ENCODE data around the gene MNDA. TPM values are rescaled to one million over a fixed set of nuclear protein-coding genes. Genes with fewer than 3 reads are reported as not detected.

Gene MNDA
- total RNA-seq, result 1 to 10 TPM; 2.0 to 8.5 (median 2.6) TPM

DNA sequence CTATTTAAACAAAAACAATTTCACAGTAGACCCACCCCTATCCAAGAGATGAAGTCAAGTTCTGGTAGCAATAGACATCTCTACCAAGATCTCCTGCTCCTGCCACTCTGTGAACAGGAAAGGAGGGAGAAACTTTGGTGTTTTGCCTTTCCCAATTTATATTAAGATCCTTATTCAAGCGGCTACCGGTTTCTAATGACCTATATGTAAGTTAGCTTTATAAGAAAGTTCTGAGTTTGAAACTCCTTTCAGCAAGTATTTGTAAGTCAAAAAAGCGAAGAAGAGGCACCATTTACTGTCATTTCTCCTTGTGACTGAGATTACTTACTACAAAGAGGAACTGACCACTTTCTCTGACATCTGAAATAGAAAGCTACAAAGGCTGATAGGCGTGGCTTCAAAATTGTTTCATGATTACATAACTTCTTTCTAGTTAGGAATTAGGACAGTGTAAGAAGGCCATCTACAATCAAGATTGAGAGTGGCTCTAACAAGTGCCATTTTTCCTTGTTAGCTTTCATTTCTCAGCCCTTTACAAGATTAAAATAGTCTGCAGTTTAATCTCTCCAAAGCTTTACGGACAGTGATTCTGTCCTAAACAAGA lies at the start of gene MNDA:
Gene MNDA (plus strand): TSS at position 448 of the 604 bp plus-strand sequence. CDS start 10,803 bp downstream, outside the sequence.
- no peak for DNase-seq
- TF ChIP-seq POLR2A (IDR thresholded peaks at IDR 0.05), result no peak
- TF ChIP-seq, protein P1, sequence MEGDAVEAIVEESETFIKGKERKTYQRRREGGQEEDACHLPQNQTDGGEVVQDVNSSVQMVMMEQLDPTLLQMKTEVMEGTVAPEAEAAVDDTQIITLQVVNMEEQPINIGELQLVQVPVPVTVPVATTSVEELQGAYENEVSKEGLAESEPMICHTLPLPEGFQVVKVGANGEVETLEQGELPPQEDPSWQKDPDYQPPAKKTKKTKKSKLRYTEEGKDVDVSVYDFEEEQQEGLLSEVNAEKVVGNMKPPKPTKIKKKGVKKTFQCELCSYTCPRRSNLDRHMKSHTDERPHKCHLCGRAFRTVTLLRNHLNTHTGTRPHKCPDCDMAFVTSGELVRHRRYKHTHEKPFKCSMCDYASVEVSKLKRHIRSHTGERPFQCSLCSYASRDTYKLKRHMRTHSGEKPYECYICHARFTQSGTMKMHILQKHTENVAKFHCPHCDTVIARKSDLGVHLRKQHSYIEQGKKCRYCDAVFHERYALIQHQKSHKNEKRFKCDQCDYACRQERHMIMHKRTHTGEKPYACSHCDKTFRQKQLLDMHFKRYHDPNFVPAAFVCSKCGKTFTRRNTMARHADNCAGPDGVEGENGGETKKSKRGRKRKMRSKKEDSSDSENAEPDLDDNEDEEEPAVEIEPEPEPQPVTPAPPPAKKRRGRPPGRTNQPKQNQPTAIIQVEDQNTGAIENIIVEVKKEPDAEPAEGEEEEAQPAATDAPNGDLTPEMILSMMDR (IDR thresholded peaks at IDR 0.05), result no peak
- H3K27ac ChIP-seq, result no peak within 1 kb of the TSS

DNA sequence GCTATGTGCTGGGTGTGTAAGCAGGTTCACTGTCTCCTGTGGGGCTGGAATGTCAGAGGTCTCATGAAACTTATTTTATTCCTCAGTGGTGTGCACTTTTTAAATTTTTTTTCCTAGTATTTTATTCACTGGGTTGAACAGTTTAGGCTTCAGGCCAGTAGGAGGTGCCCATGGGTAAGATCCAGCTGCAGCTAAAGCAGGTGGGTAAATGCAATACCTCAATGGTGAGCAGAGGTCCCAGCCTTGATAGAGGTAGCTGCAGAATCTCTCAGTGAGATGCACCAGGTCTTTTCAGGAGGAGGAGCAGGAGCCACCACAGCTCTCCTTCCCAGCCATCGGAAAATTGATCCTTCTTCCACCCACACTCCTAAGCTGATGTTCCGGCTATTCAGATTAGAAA lies 37.5 kb upstream of the MNDA start:
- no peaks in the 10 kb centered on the region for H3K4me1 ChIP-seq
- WGBS, 2 donors, result 67 to 71% methylated on average over 2 of the region's 2 CpGs
- intact Hi-C loops (cut with DNase I), result no loop called here
- H3K27ac ChIP-seq, result no peak overlapping the region
- no peak for DNase-seq
- no peaks in the 10 kb centered on the region for H3K36me3 ChIP-seq
- H3K9me3 ChIP-seq, result no peaks in the 10 kb centered on the region
- H3K4me3 ChIP-seq (replicated peaks in 1 of 3), result no peak overlapping the region
- TF ChIP-seq POLR2A (IDR thresholded peaks at IDR 0.05), result no peak
- TF ChIP-seq, protein P1 (IDR thresholded peaks at IDR 0.05), result no peak
- no peaks in the 10 kb centered on the region for H3K27me3 ChIP-seq

More for the DNA sequence above, at the start of gene MNDA:
- Histone ChIP-seq H3K4me1 (no peaks in the 10 kb centered on the region), H3K4me3 (replicated peaks in 1 of 3) (no peak within 1 kb of the TSS), H3K36me3 (no peaks in the 10 kb centered on the region), H3K9me3 (no peaks in the 10 kb centered on the region), H3K27me3 (no peaks in the 10 kb centered on the region)
- WGBS, 2 donors, result 78 to 85% methylated on average over 5 of the region's 5 CpGs
- intact Hi-C loops (cut with DNase I), result no loop called here

DNA sequence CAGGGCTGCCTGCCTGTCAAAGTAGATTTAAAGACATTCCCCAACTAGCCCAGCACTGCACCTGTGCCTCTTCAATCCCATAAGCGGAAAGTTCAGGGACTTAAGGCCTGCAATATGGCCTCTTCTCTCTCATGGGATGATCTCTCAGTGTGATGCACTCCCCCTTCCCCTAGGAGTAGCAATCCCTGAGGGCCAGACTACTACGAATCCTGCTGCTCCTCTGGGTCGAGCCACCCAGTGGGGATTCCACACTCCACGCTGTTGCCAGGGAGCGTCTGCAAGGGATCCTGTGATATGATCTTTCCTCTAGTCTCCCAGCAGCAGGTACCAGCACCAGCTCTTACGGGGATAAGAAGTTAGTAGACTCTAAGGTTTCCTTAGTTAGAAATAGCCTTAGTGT lies 36.9 kb upstream of the MNDA start:
- TF ChIP-seq, protein P1 (IDR thresholded peaks at IDR 0.05), result no peak
- TF ChIP-seq POLR2A (IDR thresholded peaks at IDR 0.05), result no peak
- intact Hi-C loops (cut with DNase I), result no loop called here
- 56 to 72% methylated on average over 6 of the region's 6 CpGs for WGBS, 2 donors
- Histone ChIP-seq H3K4me1 (no peaks in the 10 kb centered on the region), H3K4me3 (replicated peaks in 1 of 3) (no peak overlapping the region), H3K27me3 (no peaks in the 10 kb centered on the region), H3K27ac (no peak overlapping the region), H3K36me3 (no peaks in the 10 kb centered on the region), H3K9me3 (no peaks in the 10 kb centered on the region)
- DNase-seq, result no peak

DNA sequence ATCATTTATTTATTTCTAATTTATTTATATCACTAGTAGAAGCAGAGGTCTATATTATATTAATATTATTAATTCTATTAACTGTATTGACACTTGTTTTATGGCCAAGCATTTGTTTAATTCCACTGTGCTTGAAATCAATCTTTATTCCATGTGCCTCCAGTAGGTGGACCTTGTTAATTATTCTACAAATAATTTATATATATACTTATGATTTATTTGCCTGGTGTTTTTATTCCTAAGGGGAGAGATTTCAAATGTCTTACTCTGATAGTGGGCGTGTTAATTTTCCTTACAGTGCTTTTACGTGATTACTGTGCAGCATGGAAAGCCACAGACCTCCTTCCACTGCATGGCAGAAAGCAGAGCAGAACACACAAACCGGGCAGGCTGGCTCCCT lies 32.6 kb upstream of the MNDA start:
- H3K9me3 ChIP-seq, result no peaks in the 10 kb centered on the region
- intact Hi-C loops (cut with DNase I), result no loop called here
- H3K27ac ChIP-seq, result no peak overlapping the region
- no peaks in the 10 kb centered on the region for H3K27me3 ChIP-seq
- DNase-seq, result no peak
- TF ChIP-seq, protein P1 (IDR thresholded peaks at IDR 0.05), result no peak
- TF ChIP-seq POLR2A (IDR thresholded peaks at IDR 0.05), result no peak
- H3K36me3 ChIP-seq, result no peaks in the 10 kb centered on the region
- no peaks in the 10 kb centered on the region for H3K4me1 ChIP-seq
- H3K4me3 ChIP-seq (replicated peaks in 1 of 3), result no peak overlapping the region
- WGBS, 2 donors, result 69 to 79% methylated on average over 3 of the region's 3 CpGs

DNA sequence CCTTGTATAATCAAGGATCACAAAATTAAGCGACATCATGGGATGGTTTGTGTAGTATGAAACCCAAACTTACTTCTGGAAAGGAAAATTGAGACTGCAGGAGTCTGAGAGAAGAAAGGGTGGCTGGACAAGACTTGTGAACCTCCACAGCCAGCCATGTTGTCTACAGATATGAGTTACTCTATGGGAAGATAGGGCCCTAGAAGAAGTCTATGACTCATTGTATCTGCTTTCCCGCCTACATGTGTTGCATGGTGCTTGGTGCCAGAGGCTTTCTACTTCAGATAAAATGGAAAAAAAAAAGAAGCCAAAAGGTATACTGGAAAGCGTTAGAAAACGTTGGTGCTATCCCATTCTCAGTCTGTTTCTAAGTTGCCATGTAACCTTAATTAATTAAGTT lies 31.5 kb upstream of the MNDA start:
- DNase-seq, result no peak
- intact Hi-C loops (cut with DNase I), result no loop called here
- H3K27ac ChIP-seq, result no peak overlapping the region
- 84 to 86% methylated on average over 4 of the region's 4 CpGs for WGBS, 2 donors
- no peak for TF ChIP-seq POLR2A (IDR thresholded peaks at IDR 0.05)
- TF ChIP-seq, protein P1 (IDR thresholded peaks at IDR 0.05), result no peak
- no peaks in the 10 kb centered on the region for H3K9me3 ChIP-seq
- H3K4me3 ChIP-seq (replicated peaks in 1 of 3), result no peak overlapping the region
- H3K27me3 ChIP-seq, result no peaks in the 10 kb centered on the region
- H3K36me3 ChIP-seq, result no peaks in the 10 kb centered on the region
- no peaks in the 10 kb centered on the region for H3K4me1 ChIP-seq

All from thyroid gland (tissue), 4 donors.